Common myeloid progenitor, CD34-positive (primary cell): ENCODE results near the gene GP1BB.

Experiments used
- CTCF ChIA-PET: fragments of 350-600 bp; sonication (Branson Sonifier 250); formaldehyde crosslinking; loops from one replicate; lab custom pipeline; 2021; ENCODE audit warnings: antibody characterized with exemption; lab: Charles Lee
- POLR2A ChIA-PET: fragments of 350-600 bp; sonication (Branson Sonifier 250); formaldehyde crosslinking; loops from one replicate; lab custom pipeline; 2021; ENCODE audit warnings: antibody characterized with exemption; lab: Charles Lee
- DNase-seq, 3 donors: peaks; one replicate each; pipeline versions ENCODE4 v3.0.0 to v3.0.0-alpha.2; 2013
- H3K27ac ChIP-seq, 2 experiments: 1 replicate in 1 of 2; 2 replicates in 1 of 2; pipeline ENCODE4 v1.7.0; 2013; ENCODE audit warnings: inconsistent platforms in 2 of 2, low read length in 2 of 2, mild to moderate bottlenecking in 2 of 2, low read depth in 1 of 2, moderate library complexity in 1 of 2; ENCODE audit not compliant: severe bottlenecking in 2 of 2, insufficient read depth in 1 of 2, poor library complexity in 1 of 2
- H3K27me3 ChIP-seq, 5 experiments: replicated peaks in 2 of 5; 1 replicate in 3 of 5; 2 replicates in 2 of 5; pipeline versions ENCODE4 v1.6.1 to v1.7.0; 2013; ENCODE audit warnings: low read length in 4 of 5, mild to moderate bottlenecking in 2 of 5, moderate library complexity in 2 of 5, inconsistent platforms in 1 of 5; ENCODE audit not compliant: insufficient read depth in 5 of 5, control insufficient read depth in 4 of 5
- H3K36me3 ChIP-seq, 4 experiments: 1 replicate in 2 of 4; 2 replicates in 2 of 4; pipeline versions ENCODE4 v1.6.1 to v1.7.0; 2013; ENCODE audit warnings: low read length in 3 of 4, control low read depth in 1 of 4, mild to moderate bottlenecking in 1 of 4; ENCODE audit not compliant: control insufficient read depth in 4 of 4, insufficient read depth in 4 of 4
- H3K4me1 ChIP-seq, 4 experiments: 1 replicate in 3 of 4; 2 replicates in 1 of 4; pipeline versions ENCODE4 v1.6.1 to v1.7.1; 2013; ENCODE audit warnings: low read length in 3 of 4, mild to moderate bottlenecking in 3 of 4, control low read depth in 1 of 4, inconsistent platforms in 1 of 4, moderate library complexity in 1 of 4; ENCODE audit not compliant: control insufficient read depth in 4 of 4, insufficient read depth in 4 of 4; ENCODE audit errors: control extremely low read depth in 1 of 4
- H3K4me3 ChIP-seq, 7 experiments: 1 replicate in 4 of 7; 2 replicates in 3 of 7; pipeline versions ENCODE4 v1.5.1 to v1.7.0; 2013; ENCODE audit warnings: mild to moderate bottlenecking in 7 of 7, low read length in 6 of 7, moderate library complexity in 6 of 7, inconsistent platforms in 2 of 7, low read depth in 2 of 7, control low read depth in 1 of 7; ENCODE audit not compliant: insufficient read depth in 4 of 7, control insufficient read depth in 1 of 7; ENCODE audit errors: extremely low read depth in 1 of 7
- H3K9me3 ChIP-seq, 5 experiments: 1 replicate in 4 of 5; 2 replicates in 1 of 5; pipeline versions ENCODE4 v1.6.1 to v1.7.1; 2013; ENCODE audit warnings: low read length in 4 of 5, mild to moderate bottlenecking in 2 of 5, inconsistent platforms in 1 of 5, low read depth in 1 of 5, moderate library complexity in 1 of 5; ENCODE audit not compliant: control insufficient read depth in 4 of 5, insufficient read depth in 2 of 5; ENCODE audit errors: control extremely low read depth in 1 of 5
- WGBS: methylation state at CpG from one replicate; pipeline ENCODE4 v1.1.5; 2013; ENCODE audit not compliant: insufficient coverage; 5-methylcytosine and 5-hydroxymethylcytosine counted together

The GP1BB gene

DNA sequence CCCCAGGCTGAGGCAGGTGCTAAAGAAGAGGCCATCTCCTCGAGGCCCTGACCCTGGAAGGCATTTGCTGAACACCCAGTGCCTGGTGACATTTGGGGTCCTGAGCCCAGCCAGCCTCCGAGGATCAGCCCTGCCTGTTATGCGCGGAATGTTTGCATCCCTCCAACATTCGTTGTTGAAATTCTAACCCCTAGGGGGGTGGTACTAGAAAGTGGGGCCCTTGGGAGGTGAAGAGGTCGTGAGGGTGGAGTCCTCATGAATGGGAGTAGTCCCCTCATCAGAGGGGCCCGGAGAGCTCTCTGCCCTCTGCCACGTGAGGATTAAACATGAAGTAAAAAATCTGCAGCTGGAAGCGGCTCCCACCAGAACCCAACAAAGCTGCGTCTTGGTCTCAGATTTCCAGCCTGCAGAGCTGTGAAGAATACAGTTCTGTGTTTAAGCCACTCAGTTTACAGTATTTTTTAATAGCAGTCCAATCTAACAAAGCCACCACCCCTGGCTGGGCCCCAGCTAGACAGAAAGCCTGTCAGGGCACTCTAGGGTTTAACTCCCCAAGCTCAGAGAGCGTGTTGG is 44.3 kb upstream of the GP1BB start:
- DNase-seq = no peak
- Histone ChIP-seq H3K27ac (no peak overlapping the region), H3K27me3 (peaks cover 0 to 4% (median 0%) of the 10 kb centered on the region in 5 experiments), H3K4me3 (no peak overlapping the region), H3K9me3 (peaks cover 0 to 3% (median 0%) of the 10 kb centered on the region in 5 experiments), H3K4me1 (peaks cover 0 to 3% (median 0%) of the 10 kb centered on the region in 4 experiments), H3K36me3 (no peaks in the 10 kb centered on the region)
- 97% methylated on average over 10 of the region's 11 CpGs for WGBS
- ChIA-PET POLR2A (no interaction called here), CTCF (interaction anchor here (0.7 to 2.7 kb wide), 11 partner anchors 9 to 149 kb away, joined by 3 to 9 read pairs (median 4); partner anchors contain the start of gene GP1BB)

DNA sequence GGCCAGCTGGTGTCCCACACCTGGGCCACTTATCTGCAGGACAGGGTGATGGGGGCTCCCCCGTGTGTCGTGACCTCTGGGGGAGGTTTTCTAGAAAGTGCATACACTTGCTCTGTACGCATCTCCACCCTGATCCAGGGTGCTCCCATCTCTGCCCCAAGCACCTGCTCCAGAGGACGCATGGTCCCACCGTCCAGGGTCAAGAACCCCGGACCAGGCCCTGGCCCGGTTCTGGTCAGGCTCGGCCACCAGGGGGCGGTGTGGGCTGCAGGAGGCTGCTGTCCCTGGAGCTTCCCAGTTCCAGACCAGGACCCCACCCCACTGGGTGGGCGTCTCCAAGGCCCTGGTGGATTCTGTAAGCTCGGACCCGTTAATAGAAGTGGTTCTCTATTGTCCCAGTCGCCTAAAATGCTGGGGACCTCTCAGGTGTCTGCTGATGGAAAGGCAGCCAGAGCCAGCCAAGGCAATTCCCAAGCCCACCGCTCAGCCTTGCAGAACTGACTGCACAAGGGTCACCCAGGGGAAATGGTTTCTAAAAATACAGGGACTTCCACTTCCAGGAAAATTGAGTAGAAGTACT is 43.7 kb upstream of the GP1BB start:
- ChIA-PET CTCF (interaction anchor here (0.7 to 2.7 kb wide), 14 partner anchors 8 to 233 kb away, joined by 3 to 14 read pairs (median 4); partner anchors contain the start of gene GP1BB), POLR2A (interaction anchor here (0.6 kb wide), 1 partner anchor 291 kb away, joined by 3 read pairs; no protein-coding TSS in a partner anchor)
- peaks cover 0 to 4% (median 0%) of the 10 kb centered on the region in 5 experiments for H3K27me3 ChIP-seq
- no peaks in the 10 kb centered on the region for H3K36me3 ChIP-seq
- no peak overlapping the region for H3K27ac ChIP-seq
- H3K4me1 ChIP-seq = peaks cover 0 to 3% (median 0%) of the 10 kb centered on the region in 4 experiments
- DNase-seq = peak; percentile 9 to 17 (median 12)
- 53% methylated on average over 14 of the region's 14 CpGs for WGBS
- peaks cover 0 to 3% (median 0%) of the 10 kb centered on the region in 5 experiments for H3K9me3 ChIP-seq
- H3K4me3 ChIP-seq = no peak overlapping the region

GRCh38 chr22:19680287-19680881 is 43.0 kb upstream of the GP1BB start:
- Histone ChIP-seq H3K4me1 (peaks cover 0 to 3% (median 0%) of the 10 kb centered on the region in 4 experiments), H3K9me3 (peaks cover 0 to 3% (median 0%) of the 10 kb centered on the region in 5 experiments), H3K36me3 (no peaks in the 10 kb centered on the region), H3K27me3 (peaks cover 0 to 4% (median 0%) of the 10 kb centered on the region in 5 experiments), H3K4me3 (no peak overlapping the region), H3K27ac (no peak overlapping the region)
- ChIA-PET POLR2A (interaction anchor here (0.6 kb wide), 1 partner anchor 291 kb away, joined by 3 read pairs; no protein-coding TSS in a partner anchor), CTCF (interaction anchor here (0.7 to 2.7 kb wide), 13 partner anchors 7 to 232 kb away, joined by 3 to 14 read pairs (median 4); partner anchors contain the start of gene GP1BB)
- no peak for DNase-seq
- WGBS = 94% methylated on average over 7 of the region's 16 CpGs

- peaks cover 0 to 2% (median 0%) of the 10 kb centered on the region in 5 experiments for H3K27me3 ChIP-seq
- H3K9me3 ChIP-seq = peaks cover 0 to 3% (median 0%) of the 10 kb centered on the region in 5 experiments
- POLR2A ChIA-PET = no interaction called here
- H3K4me3 ChIP-seq = no peak overlapping the region
- H3K4me1 ChIP-seq = peaks cover 0 to 3% (median 0%) of the 10 kb centered on the region in 4 experiments
- no peak overlapping the region for H3K27ac ChIP-seq
- 100% methylated on average over 4 of the region's 11 CpGs for WGBS
- DNase-seq = no peak
- CTCF ChIA-PET = interaction anchor here (0.9 to 1.9 kb wide), 7 partner anchors 8 to 232 kb away, joined by 3 to 14 read pairs (median 4); no protein-coding TSS in a partner anchor
- H3K36me3 ChIP-seq = no peaks in the 10 kb centered on the region
Observed at GRCh38 chr22:19680911-19681862, 42.2 kb upstream of the GP1BB start.

DNA sequence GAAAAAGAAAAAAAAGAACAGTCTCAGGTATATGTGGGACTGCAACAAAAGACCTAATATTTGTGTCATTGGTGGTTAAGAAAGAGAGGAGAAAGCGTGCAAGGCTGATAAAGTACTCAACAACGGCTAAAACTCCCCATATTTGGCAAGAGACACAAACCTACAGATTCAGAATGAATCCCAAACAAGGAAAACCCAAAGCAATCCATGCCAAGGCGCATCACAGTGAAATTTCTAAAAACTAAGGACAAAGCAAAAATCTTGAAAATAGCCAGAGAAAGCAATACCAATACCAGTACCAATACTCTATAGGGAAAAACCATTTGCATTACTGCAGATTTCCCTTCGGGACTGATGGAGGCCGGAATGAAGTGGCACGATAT is 41.5 kb upstream of the GP1BB start:
- Histone ChIP-seq H3K9me3 (peaks cover 0 to 3% (median 0%) of the 10 kb centered on the region in 5 experiments), H3K27me3 (peaks cover 0 to 1% (median 0%) of the 10 kb centered on the region in 5 experiments), H3K4me1 (peaks cover 0 to 3% (median 0%) of the 10 kb centered on the region in 4 experiments), H3K27ac (no peak overlapping the region), H3K4me3 (no peak overlapping the region), H3K36me3 (no peaks in the 10 kb centered on the region)
- ChIA-PET CTCF (interaction anchor here (0.9 to 1.9 kb wide), 3 partner anchors 11 to 229 kb away, joined by 3 to 4 read pairs (median 4); no protein-coding TSS in a partner anchor), POLR2A (no interaction called here)
- no peak for DNase-seq
- WGBS = 100% methylated on average over 4 of the region's 6 CpGs

- POLR2A ChIA-PET = no interaction called here
Observed at GRCh38 chr22:19686946-19687345, 36.4 kb upstream of the GP1BB start.

More at GRCh38 chr22:19686946-19687345, 36.4 kb upstream of the GP1BB start:
- Histone ChIP-seq H3K27ac (no peak overlapping the region), H3K36me3 (no peaks in the 10 kb centered on the region), H3K4me1 (peaks cover 0 to 8% (median 3%) of the 10 kb centered on the region in 4 experiments), H3K9me3 (no peaks in the 10 kb centered on the region), H3K4me3 (no peak overlapping the region), H3K27me3 (peaks cover 0 to 5% (median 0%) of the 10 kb centered on the region in 5 experiments)
- no peak for DNase-seq
- 93% methylated on average over 7 of the region's 7 CpGs for WGBS
- CTCF ChIA-PET = no interaction called here
